Activated naive CD4-positive, alpha-beta T cell treated with anti-CD3 and anti-CD28 coated beads, Interleukin-2, amount 50 U/mL, for 72 hours (primary cell): ENCODE data around the gene NABP2. TPM values are rescaled to one million over a fixed set of nuclear protein-coding genes. Genes with fewer than 3 reads are reported as not detected.
A peak's percentile ranks its signal among the peaks of the same experiment; 100 is the strongest.

Experiments
- ATAC-seq, 2 donors: fragments of 150-1000 bp; cut with Tn5 transposase; 2 replicates each; pipeline ENCODE4 v1.10.0; 2021; ENCODE audit warnings: mild to moderate bottlenecking in 2 of 2, moderate library complexity in 2 of 2
- DNase-seq, 2 donors: peaks; one replicate each; pipeline ENCODE4 v3.0.0; 2021 to 2022; ENCODE audit warnings: low spot score in 2 of 2
- H3K27ac Mint-ChIP-seq, 2 donors: one replicate each; pipeline ENCODE4 v1.8.0; 2022; ENCODE audit warnings: mild to moderate bottlenecking in 2 of 2, mixed read lengths in 2 of 2
- H3K36me3 Mint-ChIP-seq, 2 donors: one replicate each; pipeline ENCODE4 v1.8.0; 2022; ENCODE audit warnings: mixed read lengths in 2 of 2
- H3K9me3 Mint-ChIP-seq, 2 donors: one replicate each; pipeline ENCODE4 v1.8.0; 2022; ENCODE audit warnings: mixed read lengths in 2 of 2
- total RNA-seq, 2 donors: library from RNA; stranded (reverse); gene quantifications; one replicate each; pipeline ENCODE4 v1.2.3, GENCODE V29; 2022

NABP2 gene
- total RNA-seq, 2 donors from 2014 or later = 60.7 to 90.5 TPM

DNA sequence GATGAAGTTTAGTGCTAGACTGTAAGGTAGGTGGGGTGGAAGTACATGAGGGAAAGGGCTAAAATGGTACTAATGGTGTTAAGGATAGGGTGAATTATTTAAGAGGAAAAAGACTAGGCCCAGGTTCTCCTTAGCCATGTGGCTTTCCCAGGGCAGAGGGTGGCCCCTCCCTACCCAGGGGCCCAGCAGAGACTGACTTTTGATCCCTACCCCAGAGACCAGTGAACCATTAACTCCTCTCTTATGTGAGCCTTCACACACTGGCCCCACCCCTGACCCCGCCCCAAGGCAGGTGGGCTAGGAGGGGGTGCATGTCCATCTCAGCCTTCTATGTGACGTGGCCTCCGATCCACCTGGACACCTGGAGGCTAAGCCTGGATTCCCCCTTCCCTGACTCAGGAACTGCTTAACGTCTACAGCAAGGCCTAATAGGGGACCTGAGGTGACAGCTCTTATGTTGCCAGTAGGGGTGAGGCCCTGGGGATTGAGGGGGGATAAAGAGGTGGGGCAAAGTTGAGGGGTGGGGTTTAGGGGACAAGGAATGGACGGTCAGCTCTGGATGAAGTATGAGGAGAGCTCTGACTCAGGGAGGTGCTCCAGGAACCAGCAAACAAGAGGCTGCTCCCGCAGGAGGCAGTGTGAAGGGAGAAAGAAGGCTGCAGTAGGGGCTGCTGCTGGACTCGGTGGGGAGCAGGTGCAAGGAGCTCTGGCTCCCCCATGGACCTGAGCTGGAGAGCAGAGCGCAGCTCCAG, 6.5 kb downstream of the NABP2 start:
- Mint-ChIP-seq H3K9me3 (no peaks in the 10 kb centered on the region), H3K36me3 (no peaks in the 10 kb centered on the region), H3K27ac (no peak overlapping the region)
- ATAC-seq (no peak), DNase-seq (no peak)

DNA sequence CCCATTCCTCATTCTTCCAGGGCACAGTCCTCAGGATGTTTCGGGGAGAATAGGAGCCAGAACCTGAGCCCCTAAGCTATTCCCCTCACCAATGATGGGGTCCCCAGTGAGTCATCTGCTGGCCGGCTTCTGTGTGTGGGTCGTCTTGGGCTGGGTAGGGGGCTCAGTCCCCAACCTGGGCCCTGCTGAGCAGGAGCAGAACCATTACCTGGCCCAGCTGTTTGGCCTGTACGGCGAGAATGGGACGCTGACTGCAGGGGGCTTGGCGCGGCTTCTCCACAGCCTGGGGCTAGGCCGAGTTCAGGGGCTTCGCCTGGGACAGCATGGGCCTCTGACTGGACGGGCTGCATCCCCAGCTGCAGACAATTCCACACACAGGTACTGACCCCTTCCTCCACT, 7.0 kb downstream of the NABP2 start:
- ATAC-seq (no peak), DNase-seq (no peak)
- Mint-ChIP-seq H3K36me3 (no peaks in the 10 kb centered on the region), H3K9me3 (no peaks in the 10 kb centered on the region), H3K27ac (no peak overlapping the region)

GRCh38 chr12:56234746-56235436, 10.7 kb downstream of the NABP2 start:
- no peaks in the 10 kb centered on the region for H3K36me3 Mint-ChIP-seq
- no peaks in the 10 kb centered on the region for H3K9me3 Mint-ChIP-seq
- no peak for ATAC-seq
- H3K27ac Mint-ChIP-seq = peak overlapping the region in 1 of 2 donors; percentile 28
- no peak for DNase-seq

DNA sequence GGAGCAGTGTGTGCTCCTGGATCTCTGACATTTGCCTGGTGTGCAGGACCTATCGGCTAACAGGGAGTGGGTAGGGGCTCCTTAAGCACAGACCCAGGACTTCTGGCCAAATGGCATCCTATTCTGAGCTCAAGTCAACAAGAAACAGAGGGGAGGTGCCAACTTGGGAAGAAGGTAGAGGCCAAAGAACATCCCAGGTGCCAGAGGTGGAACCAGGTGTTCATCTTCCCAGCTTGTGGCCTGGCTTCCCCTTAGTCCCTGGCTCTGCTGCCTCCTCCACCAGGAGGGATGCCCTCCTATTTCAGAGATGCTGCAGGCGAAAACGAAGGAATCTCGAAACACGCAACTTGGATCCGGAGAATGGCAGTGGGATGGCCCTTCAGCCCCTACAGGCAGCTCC, 11.9 kb downstream of the NABP2 start:
- ATAC-seq = no peak
- Mint-ChIP-seq H3K36me3 (no peaks in the 10 kb centered on the region), H3K9me3 (no peaks in the 10 kb centered on the region), H3K27ac (peak overlapping the region in 1 of 2 donors; percentile 44)
- no peak for DNase-seq

GRCh38 chr12:56236985-56237384, 12.8 kb downstream of the NABP2 start:
- no peak for ATAC-seq
- Mint-ChIP-seq H3K27ac (no peak overlapping the region), H3K9me3 (no peaks in the 10 kb centered on the region), H3K36me3 (no peaks in the 10 kb centered on the region)
- DNase-seq = no peak

GRCh38 chr12:56237552-56237951, 13.4 kb downstream of the NABP2 start:
- Mint-ChIP-seq H3K9me3 (no peaks in the 10 kb centered on the region), H3K36me3 (no peaks in the 10 kb centered on the region), H3K27ac (no peak overlapping the region)
- DNase-seq (no peak), ATAC-seq (no peak)

DNA sequence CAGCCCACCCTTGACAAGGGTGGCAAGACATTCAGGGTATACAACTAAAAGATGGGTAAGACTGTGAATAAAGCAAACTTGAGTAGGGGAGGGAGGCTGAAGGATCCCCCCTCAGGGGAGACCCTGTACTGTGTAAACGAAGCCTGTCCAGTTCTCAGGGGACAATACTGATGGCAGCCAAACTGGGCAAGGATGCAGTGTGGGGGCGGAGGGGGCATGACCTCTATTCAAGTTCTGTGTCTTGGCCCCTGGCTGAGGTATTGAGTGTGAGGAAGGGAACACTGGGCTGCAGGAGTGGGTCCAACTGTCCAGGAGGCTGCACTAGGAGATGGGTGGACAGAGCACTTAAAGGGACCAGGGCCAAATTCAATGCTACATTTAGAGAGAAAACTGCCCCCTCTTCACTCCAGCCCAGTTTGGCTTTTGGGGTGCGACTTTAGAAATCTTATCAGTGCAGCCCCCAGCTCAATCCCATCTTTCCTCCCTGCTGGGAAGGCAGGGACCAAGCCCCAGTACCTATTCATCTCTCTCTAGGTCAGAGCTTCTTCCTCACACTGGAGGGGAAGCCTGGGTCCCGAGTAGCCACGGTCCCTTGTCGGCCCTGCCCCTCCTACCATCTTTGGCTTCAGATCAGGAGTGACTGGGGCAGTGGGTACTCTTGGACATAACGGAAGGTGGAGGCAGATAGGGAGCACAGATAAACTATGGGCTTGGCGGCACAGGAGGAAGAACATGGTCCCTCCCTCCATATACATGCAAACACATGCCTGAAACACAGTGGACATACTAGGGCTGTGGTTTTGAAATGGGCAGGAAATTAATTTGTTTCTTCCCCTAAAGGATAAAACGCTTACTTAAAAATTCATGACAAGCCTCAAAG, 17.5 kb downstream of the NABP2 start:
- peak overlapping the region; percentile 39 to 44 for H3K27ac Mint-ChIP-seq

GRCh38 chr12:56242986-56243385, 18.8 kb downstream of the NABP2 start:
- Mint-ChIP-seq H3K36me3 (no peaks in the 10 kb centered on the region), H3K27ac (peak overlapping the region in 1 of 2 donors; percentile 44), H3K9me3 (no peaks in the 10 kb centered on the region)
- ATAC-seq (no peak), DNase-seq (no peak)

More for the DNA sequence above, 17.5 kb downstream of the NABP2 start:
- no peaks in the 10 kb centered on the region for H3K36me3 Mint-ChIP-seq
- DNase-seq (no peak), ATAC-seq (no peak)
- no peaks in the 10 kb centered on the region for H3K9me3 Mint-ChIP-seq

DNA sequence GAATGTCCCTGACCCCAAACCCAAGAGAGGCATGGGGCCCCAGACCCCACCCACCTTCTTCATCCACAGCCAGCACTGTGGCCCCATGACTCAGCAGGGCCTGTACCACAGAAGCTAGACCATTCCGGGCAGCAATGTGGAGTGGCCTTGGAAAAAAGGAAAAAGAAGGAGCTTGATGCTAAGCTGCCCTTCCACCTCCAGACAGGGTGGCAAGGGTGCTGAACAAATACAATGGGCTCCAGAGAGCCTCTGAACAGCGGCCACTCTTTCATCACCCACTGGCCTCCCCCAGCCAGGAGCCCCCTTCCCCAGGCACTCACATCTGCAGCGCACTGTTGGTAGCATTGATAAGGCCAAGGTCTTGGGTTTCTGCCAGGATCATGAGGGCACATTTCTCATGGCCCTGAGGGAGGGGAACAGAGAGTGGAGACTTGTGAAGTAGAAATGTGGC, 19.6 kb downstream of the NABP2 start:
- no peak for DNase-seq
- Mint-ChIP-seq H3K36me3 (no peaks in the 10 kb centered on the region), H3K27ac (peak overlapping the region in 1 of 2 donors; percentile 52), H3K9me3 (no peaks in the 10 kb centered on the region)
- no peak for ATAC-seq

- no peaks in the 10 kb centered on the region for H3K9me3 Mint-ChIP-seq
- H3K27ac Mint-ChIP-seq = peak overlapping the region in 1 of 2 donors; percentile 85
- DNase-seq = no peak
- H3K36me3 Mint-ChIP-seq = no peaks in the 10 kb centered on the region
- ATAC-seq = no peak
These were observed 20.4 kb downstream of the NABP2 start for GRCh38 chr12:56244494-56244893.

- no peaks in the 10 kb centered on the region for H3K36me3 Mint-ChIP-seq
These were observed 23.8 kb downstream of the NABP2 start for GRCh38 chr12:56247923-56248322.

DNA sequence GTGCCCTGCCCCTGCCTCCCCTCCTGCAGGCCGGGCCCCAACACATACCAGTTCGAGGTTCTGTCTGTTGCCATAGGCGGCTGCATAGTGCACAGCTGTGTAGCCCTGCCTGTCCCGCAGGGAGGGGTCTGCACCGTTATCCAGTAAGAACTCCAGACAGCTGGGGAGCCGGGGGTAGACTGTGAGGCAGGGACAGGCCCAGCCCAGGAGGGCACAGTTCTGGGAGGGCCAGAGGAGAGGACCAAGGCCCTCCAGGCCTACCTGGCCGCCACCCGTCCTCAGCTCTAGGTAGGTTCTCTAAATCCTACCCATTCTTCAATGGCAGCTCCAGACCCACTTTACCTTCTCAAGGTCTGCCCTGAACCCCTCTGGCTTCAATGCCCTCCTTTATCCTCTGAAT, 24.6 kb downstream of the NABP2 start:
- no peaks in the 10 kb centered on the region for H3K9me3 Mint-ChIP-seq
- DNase-seq (no peak), ATAC-seq (no peak)
- no peak overlapping the region for H3K27ac Mint-ChIP-seq
- peaks cover 0 to 5% of the 10 kb centered on the region in 2 donors for H3K36me3 Mint-ChIP-seq

More at GRCh38 chr12:56247923-56248322, 23.8 kb downstream of the NABP2 start:
- Mint-ChIP-seq H3K27ac (no peak overlapping the region), H3K9me3 (no peaks in the 10 kb centered on the region)
- DNase-seq = no peak
- no peak for ATAC-seq

GRCh38 chr12:56252649-56253048, 28.5 kb downstream of the NABP2 start:
- DNase-seq = no peak
- Mint-ChIP-seq H3K9me3 (no peaks in the 10 kb centered on the region), H3K36me3 (peaks cover 0 to 12% of the 10 kb centered on the region in 2 donors), H3K27ac (no peak overlapping the region)
- ATAC-seq = no peak

- DNase-seq (no peak), ATAC-seq (no peak)
- Mint-ChIP-seq H3K36me3 (peaks cover 0 to 12% of the 10 kb centered on the region in 2 donors), H3K9me3 (no peaks in the 10 kb centered on the region), H3K27ac (peak overlapping the region in 1 of 2 donors; percentile 38)
These were observed 28.9 kb downstream of the NABP2 start for GRCh38 chr12:56253091-56253490.

DNA sequence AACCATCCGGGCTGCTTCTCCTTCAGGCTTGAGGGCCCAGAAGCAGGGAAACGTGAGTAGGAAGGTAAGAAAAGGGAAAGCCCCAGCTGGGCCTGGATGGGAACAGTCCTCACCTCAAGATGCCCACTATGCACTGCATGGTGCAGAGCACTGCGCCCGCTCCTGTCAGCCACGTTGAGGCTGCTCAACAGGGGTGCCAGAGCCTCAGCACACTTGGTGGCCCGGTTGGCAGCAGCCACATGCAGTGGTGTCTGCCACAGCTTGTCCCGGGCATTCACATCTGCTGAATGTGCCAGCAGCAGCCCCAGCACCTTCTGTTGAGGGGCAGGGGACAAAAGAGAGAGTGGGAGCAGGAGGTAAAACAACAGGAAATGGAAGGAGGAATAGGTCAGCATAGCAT, 31.5 kb downstream of the NABP2 start:
- peaks cover 0 to 12% of the 10 kb centered on the region in 2 donors for H3K36me3 Mint-ChIP-seq
- DNase-seq = no peak
- peak overlapping the region in 1 of 2 donors; percentile 53 for H3K27ac Mint-ChIP-seq
- H3K9me3 Mint-ChIP-seq = no peaks in the 10 kb centered on the region
- ATAC-seq = no peak

DNA sequence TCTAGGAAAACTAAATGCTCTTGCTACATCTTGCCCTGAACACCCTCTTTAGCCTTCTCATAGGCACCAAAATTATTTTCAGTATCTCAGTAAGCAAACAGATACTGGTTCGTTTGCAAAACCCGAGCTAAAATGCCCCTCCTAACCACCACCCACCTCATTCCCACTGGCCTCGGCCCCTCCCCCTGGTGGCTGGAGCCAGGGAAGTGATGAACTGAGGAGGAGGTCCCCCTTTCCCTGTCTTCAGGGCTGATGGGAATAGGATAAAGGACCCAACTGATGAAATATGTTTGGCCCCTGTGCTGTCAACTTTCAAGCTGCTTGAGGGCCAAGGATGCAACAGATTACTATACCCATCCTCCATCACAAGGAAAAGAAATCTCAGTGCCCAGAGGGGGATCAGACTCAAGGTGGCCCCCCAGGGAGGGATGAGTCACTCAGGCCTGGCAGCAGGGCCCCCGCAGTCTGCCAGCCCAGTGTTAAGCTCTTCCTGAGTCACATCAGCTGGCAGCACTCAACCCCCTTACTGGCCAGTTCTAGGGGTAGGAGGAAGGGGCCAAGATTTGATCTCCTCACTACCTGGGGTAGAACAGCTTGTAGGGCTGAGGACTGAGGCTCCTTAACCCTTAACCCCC, 32.3 kb downstream of the NABP2 start:
- ATAC-seq = no peak
- no peak for DNase-seq
- H3K27ac Mint-ChIP-seq = peak overlapping the region; percentile 66 to 75
- no peaks in the 10 kb centered on the region for H3K9me3 Mint-ChIP-seq
- peaks cover 0 to 12% of the 10 kb centered on the region in 2 donors for H3K36me3 Mint-ChIP-seq
